HG03439 (cell line): ENCODE data around the gene GRB7.
"Not testable (repeated sequence)": the region's sequence is repeated elsewhere in the genome, so short reads cannot be mapped to it uniquely, and the experiment has no call there.

Experiments used
- ATAC-seq: cut with Tn5 transposase; IDR thresholded peaks from one replicate; pipeline ENCODE4 v1.9.1; 2021; ENCODE audit warnings: mild to moderate bottlenecking, moderate library complexity; ENCODE audit not compliant: unreplicated experiment

Gene GRB7

GRCh38 chr17:39730095-39730921 lies 7.4 kb upstream of the GRB7 start, which contains the start of gene MIEN1:
Gene MIEN1, minus strand, starts transcription at chr17:39730532. Its CDS starts 37 bp downstream, at chr17:39730495.
- peak; percentile 88 for ATAC-seq

GRCh38 chr17:39732586-39732985 lies 5.2 kb upstream of the GRB7 start:
- ATAC-seq = no peak

GRCh38 chr17:39735882-39736281 lies 1.9 kb upstream of the GRB7 start:
- ATAC-seq = no peak

GRCh38 chr17:39736319-39737165 lies 1.2 kb upstream of the GRB7 start:
- no peak for ATAC-seq

GRCh38 chr17:39737206-39737759 lies 455 bp upstream of the GRB7 start:
- no peak for ATAC-seq

GRCh38 chr17:39738568-39738901 lies 797 bp downstream of the GRB7 start:
- no peak for ATAC-seq

- ATAC-seq = no peak
Measured at GRCh38 chr17:39738983-39739884, 1.5 kb downstream of the GRB7 start.

GRCh38 chr17:39739885-39740356 lies 2.2 kb downstream of the GRB7 start:
- ATAC-seq = no peak

- no peak for ATAC-seq
Measured at GRCh38 chr17:39740357-39741111, 2.8 kb downstream of the GRB7 start.

- no peak for ATAC-seq
Measured at GRCh38 chr17:39742126-39742855, 4.6 kb downstream of the GRB7 start.

- ATAC-seq = no peak
Measured at GRCh38 chr17:39742856-39743436, 5.2 kb downstream of the GRB7 start.

GRCh38 chr17:39744075-39744835 lies 6.5 kb downstream of the GRB7 start:
- ATAC-seq = no peak

- no peak for ATAC-seq
Measured at GRCh38 chr17:39744836-39745215, 7.1 kb downstream of the GRB7 start.

GRCh38 chr17:39745335-39746144 lies 7.8 kb downstream of the GRB7 start:
- ATAC-seq = no peak

GRCh38 chr17:39746145-39746461 lies 8.4 kb downstream of the GRB7 start:
- ATAC-seq = no peak

GRCh38 chr17:39747745-39748144 lies 10.0 kb downstream of the GRB7 start:
- ATAC-seq = no peak

- ATAC-seq = not testable (repeated sequence)
Measured at GRCh38 chr17:39748444-39749034, 10.8 kb downstream of the GRB7 start.
